Measurements from ENCODE around the gene HOXA9.

GRCh38 chr7:27207348-27207985 lies 42.1 kb upstream of the HOXA9 start:
- TF ChIP-seq, protein P1, sequence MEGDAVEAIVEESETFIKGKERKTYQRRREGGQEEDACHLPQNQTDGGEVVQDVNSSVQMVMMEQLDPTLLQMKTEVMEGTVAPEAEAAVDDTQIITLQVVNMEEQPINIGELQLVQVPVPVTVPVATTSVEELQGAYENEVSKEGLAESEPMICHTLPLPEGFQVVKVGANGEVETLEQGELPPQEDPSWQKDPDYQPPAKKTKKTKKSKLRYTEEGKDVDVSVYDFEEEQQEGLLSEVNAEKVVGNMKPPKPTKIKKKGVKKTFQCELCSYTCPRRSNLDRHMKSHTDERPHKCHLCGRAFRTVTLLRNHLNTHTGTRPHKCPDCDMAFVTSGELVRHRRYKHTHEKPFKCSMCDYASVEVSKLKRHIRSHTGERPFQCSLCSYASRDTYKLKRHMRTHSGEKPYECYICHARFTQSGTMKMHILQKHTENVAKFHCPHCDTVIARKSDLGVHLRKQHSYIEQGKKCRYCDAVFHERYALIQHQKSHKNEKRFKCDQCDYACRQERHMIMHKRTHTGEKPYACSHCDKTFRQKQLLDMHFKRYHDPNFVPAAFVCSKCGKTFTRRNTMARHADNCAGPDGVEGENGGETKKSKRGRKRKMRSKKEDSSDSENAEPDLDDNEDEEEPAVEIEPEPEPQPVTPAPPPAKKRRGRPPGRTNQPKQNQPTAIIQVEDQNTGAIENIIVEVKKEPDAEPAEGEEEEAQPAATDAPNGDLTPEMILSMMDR (IDR thresholded peaks at IDR 0.05 in 2 of 3, conservative IDR thresholded peaks at IDR 0.05 in 1 of 3; ENCODE audit: borderline replicate concordance in 1 of 3, insufficient read depth in 1 of 3, low read depth in 2 of 3, low read length in 2 of 3) = no peak
- TF ChIP-seq POLR2A (IDR thresholded peaks at IDR 0.05; ENCODE audit: borderline replicate concordance, extremely low read depth, insufficient read depth, insufficient read length) (no peak), RAD21 (IDR thresholded peaks at IDR 0.05; ENCODE audit: low read depth) (no peak), ATF3 (IDR thresholded peaks at IDR 0.05) (no peak)
